Panc1 (cell line): Measurements from ENCODE around the gene TBX1. TPM values are rescaled to one million over a fixed set of nuclear protein-coding genes. Genes with fewer than 3 reads are reported as not detected.

Source experiments
- ATAC-seq: fragments of 200-7000 bp; cut with Tn5 transposase; 2 replicates; pipeline ENCODE4 v1.9.1; 2020; ENCODE audit warnings: mild to moderate bottlenecking, moderate library complexity
- BruUV-seq: library from RNA; stranded (reverse); fragments of 400-500 nt; replicated peaks from 2 replicates; lab custom pipeline; 2021; lab: Mats Ljungman, UMichigan
- CTCF ChIA-PET: fragments of 300-600 bp; sonication (Branson Sonifier 250); formaldehyde crosslinking; loops from one replicate; lab custom pipeline; 2022; ENCODE audit warnings: antibody characterized with exemption; lab: Charles Lee
- POLR2A ChIA-PET: fragments of 300-600 bp; sonication (Branson Sonifier 250); formaldehyde crosslinking; loops from one replicate; lab custom pipeline; 2022; ENCODE audit warnings: antibody characterized with exemption; lab: Charles Lee
- DNase-seq: peaks from one replicate; pipeline ENCODE4 v3.0.0-alpha.2; 2010; ENCODE audit warnings: low read depth, low spot score
- H3K27ac ChIP-seq: 2 replicates; pipeline ENCODE4 v1.5.1; 2011; ENCODE audit warnings: mild to moderate bottlenecking, low read length, inconsistent platforms
- H3K27me3 ChIP-seq: fragments of 200-500 bp; sonication (Bioruptor generic); 2 replicates; pipeline ENCODE4 v1.6.0; 2014; ENCODE audit warnings: low read length, inconsistent platforms; ENCODE audit not compliant: control insufficient read depth, insufficient read depth
- H3K36me3 ChIP-seq: fragments of 200-500 bp; sonication (Bioruptor generic); 2 replicates; pipeline ENCODE4 v1.5.1; 2014; ENCODE audit warnings: inconsistent platforms, mild to moderate bottlenecking, low read length, moderate library complexity; ENCODE audit not compliant: control insufficient read depth, insufficient read depth
- H3K4me1 ChIP-seq: 2 replicates; pipeline ENCODE4 v1.5.1; 2011; ENCODE audit warnings: inconsistent platforms, mild to moderate bottlenecking, low read length, moderate library complexity; ENCODE audit not compliant: control insufficient read depth, insufficient read depth
- H3K4me3 ChIP-seq, 2 experiments: 2 replicates each; pipeline ENCODE4 v1.5.1; 2011 to 2012; ENCODE audit warnings: low read depth in 2 of 2, low read length in 2 of 2, mild to moderate bottlenecking in 2 of 2, inconsistent platforms in 1 of 2, moderate library complexity in 1 of 2
- H3K9me3 ChIP-seq: fragments of 200-500 bp; sonication (Bioruptor generic); 2 replicates; pipeline ENCODE4 v1.5.1; 2014; ENCODE audit warnings: low read depth, mild to moderate bottlenecking, inconsistent platforms, low read length, moderate library complexity; ENCODE audit not compliant: control insufficient read depth, insufficient read depth
- POLR2AphosphoS5 ChIP-seq: IDR thresholded peaks from 2 replicates; pipeline ENCODE4 v1.6.1; 2012; ENCODE audit warnings: mild to moderate bottlenecking, low read depth, low read length, moderate library complexity
- SIN3A ChIP-seq: IDR thresholded peaks from 2 replicates; pipeline ENCODE4 v1.6.1; 2012; ENCODE audit warnings: low read depth, mild to moderate bottlenecking, low read length, moderate library complexity, borderline replicate concordance; ENCODE audit not compliant: insufficient read depth
- TCF7L2 ChIP-seq: IDR thresholded peaks from 2 replicates; pipeline ENCODE4 v1.6.1; 2011; ENCODE audit warnings: mild to moderate bottlenecking, low read depth, low read length, inconsistent platforms
- in situ Hi-C: cut with HindIII; loops from 2 replicates; pipeline ENCODE4 v1.10.0; 2016; ENCODE audit warnings: low sequenced_read_pairs, low pct_unique_long_range_greater_than_20kb
- intact Hi-C: fragments of 100-400 bp; cut with micrococcal nuclease; formaldehyde crosslinking; loops from one replicate; pipeline ENCODE4 v1.10.0; 2022; ENCODE audit not compliant: unreplicated experiment
- total RNA-seq: library from RNA; stranded (reverse); gene quantifications from one replicate; pipeline ENCODE4 v1.2.1, GENCODE V29; 2021; ENCODE audit not compliant: unreplicated experiment
- TF ChIP-seq, protein P1 (sequence below): fragments of 450-650 bp; IDR thresholded peaks from 2 replicates; pipeline ENCODE4 v1.5.1; 2017; ENCODE audit warnings: mild to moderate bottlenecking
- TF ChIP-seq, protein P2 (sequence below), 2 experiments: IDR thresholded peaks; 2 replicates each; pipeline ENCODE4 v1.6.1; 2011 to 2012; ENCODE audit warnings: low read depth in 2 of 2, control low read depth in 1 of 2, low read length in 1 of 2, mild to moderate bottlenecking in 1 of 2, moderate library complexity in 1 of 2; ENCODE audit not compliant: insufficient read depth in 1 of 2

TBX1 gene
- total RNA-seq, 1 experiment from 2014 or later, result 91.7 TPM

DNA sequence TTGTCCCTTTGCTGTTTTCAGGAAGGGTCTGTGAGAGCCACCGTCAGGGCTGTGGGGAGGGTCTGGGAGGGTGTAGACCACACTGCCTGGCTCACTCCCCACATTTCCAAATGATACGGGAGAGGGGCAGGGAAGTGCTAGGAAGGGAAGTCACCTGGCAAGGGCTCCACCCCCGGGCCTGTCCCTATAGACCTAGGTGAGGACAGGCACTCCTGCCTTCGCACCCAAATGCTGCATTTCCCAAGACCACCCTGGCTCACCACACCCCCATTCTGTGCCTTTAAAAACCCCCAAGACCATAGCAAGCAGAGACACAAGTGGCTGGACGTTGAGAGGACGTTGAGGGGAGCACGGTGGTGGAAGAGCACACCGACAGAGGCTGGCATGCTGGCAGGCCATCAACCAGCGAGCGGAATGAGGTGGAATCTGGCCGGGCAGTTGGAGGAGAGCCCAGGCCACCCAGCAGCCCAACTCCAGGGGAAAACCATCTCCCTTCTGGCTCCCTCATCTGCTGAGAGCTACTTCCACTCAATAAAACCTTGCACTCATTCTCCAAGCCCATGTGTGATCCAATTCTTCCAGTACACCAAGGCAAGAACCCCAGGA, 48.4 kb downstream of the TBX1 start:
- Histone ChIP-seq H3K4me1 (peaks cover 10% of the 10 kb centered on the region), H3K36me3 (no peaks in the 10 kb centered on the region), H3K9me3 (no peaks in the 10 kb centered on the region), H3K4me3 (no peak overlapping the region), H3K27ac (no peak overlapping the region), H3K27me3 (no peaks in the 10 kb centered on the region)
- CTCF ChIA-PET, result no interaction called here
- DNase-seq (no peak), ATAC-seq (no peak)
- in situ Hi-C loops (no loop called here), intact Hi-C loops (no loop called here)
- POLR2A ChIA-PET, result no interaction called here
- no TSS peak for BruUV-seq
- TF ChIP-seq, protein P1, sequence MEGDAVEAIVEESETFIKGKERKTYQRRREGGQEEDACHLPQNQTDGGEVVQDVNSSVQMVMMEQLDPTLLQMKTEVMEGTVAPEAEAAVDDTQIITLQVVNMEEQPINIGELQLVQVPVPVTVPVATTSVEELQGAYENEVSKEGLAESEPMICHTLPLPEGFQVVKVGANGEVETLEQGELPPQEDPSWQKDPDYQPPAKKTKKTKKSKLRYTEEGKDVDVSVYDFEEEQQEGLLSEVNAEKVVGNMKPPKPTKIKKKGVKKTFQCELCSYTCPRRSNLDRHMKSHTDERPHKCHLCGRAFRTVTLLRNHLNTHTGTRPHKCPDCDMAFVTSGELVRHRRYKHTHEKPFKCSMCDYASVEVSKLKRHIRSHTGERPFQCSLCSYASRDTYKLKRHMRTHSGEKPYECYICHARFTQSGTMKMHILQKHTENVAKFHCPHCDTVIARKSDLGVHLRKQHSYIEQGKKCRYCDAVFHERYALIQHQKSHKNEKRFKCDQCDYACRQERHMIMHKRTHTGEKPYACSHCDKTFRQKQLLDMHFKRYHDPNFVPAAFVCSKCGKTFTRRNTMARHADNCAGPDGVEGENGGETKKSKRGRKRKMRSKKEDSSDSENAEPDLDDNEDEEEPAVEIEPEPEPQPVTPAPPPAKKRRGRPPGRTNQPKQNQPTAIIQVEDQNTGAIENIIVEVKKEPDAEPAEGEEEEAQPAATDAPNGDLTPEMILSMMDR, result no peak
- TF ChIP-seq TCF7L2 (no peak), POLR2AphosphoS5 (no peak)

DNA sequence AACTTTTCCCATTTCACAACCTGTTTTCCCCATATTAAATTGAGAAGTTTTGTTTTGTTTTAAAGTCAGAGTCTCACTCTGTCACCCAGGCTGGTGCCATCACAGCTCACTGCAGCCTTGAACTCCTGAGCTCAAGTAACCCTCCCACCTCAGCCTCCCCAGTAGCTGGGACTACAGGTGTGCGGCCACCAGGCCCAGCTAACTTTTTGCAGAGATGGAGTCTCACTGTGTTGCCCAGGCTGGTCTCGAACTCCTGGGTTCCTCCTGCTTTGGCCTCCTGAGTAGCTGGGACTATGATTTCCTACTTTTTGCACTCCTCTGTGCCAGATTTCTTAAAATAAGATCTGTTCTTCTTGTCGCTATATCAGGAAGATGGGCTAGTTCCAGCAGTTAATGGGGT, 49.2 kb downstream of the TBX1 start:
- no peaks in the 10 kb centered on the region for H3K9me3 ChIP-seq
- ChIA-PET POLR2A (no interaction called here), CTCF (no interaction called here)
- ATAC-seq, result no peak
- TF ChIP-seq, protein P1, result no peak
- TF ChIP-seq TCF7L2 (no peak), POLR2AphosphoS5 (no peak), SIN3A (no peak)
- TF ChIP-seq, protein P2, sequence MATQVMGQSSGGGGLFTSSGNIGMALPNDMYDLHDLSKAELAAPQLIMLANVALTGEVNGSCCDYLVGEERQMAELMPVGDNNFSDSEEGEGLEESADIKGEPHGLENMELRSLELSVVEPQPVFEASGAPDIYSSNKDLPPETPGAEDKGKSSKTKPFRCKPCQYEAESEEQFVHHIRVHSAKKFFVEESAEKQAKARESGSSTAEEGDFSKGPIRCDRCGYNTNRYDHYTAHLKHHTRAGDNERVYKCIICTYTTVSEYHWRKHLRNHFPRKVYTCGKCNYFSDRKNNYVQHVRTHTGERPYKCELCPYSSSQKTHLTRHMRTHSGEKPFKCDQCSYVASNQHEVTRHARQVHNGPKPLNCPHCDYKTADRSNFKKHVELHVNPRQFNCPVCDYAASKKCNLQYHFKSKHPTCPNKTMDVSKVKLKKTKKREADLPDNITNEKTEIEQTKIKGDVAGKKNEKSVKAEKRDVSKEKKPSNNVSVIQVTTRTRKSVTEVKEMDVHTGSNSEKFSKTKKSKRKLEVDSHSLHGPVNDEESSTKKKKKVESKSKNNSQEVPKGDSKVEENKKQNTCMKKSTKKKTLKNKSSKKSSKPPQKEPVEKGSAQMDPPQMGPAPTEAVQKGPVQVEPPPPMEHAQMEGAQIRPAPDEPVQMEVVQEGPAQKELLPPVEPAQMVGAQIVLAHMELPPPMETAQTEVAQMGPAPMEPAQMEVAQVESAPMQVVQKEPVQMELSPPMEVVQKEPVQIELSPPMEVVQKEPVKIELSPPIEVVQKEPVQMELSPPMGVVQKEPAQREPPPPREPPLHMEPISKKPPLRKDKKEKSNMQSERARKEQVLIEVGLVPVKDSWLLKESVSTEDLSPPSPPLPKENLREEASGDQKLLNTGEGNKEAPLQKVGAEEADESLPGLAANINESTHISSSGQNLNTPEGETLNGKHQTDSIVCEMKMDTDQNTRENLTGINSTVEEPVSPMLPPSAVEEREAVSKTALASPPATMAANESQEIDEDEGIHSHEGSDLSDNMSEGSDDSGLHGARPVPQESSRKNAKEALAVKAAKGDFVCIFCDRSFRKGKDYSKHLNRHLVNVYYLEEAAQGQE (IDR thresholded peaks at IDR 0.05; ENCODE audit: insufficient read depth in 1 of 2, low read depth in 2 of 2, low read length in 1 of 2), result no peak
- H3K4me3 ChIP-seq, result no peak overlapping the region
- no peak for DNase-seq
- BruUV-seq, result no TSS peak
- H3K27ac ChIP-seq, result no peak overlapping the region
- intact Hi-C loops, result no loop called here
- no peaks in the 10 kb centered on the region for H3K27me3 ChIP-seq
- in situ Hi-C loops, result no loop called here
- H3K36me3 ChIP-seq, result no peaks in the 10 kb centered on the region
- H3K4me1 ChIP-seq, result peaks cover 10% of the 10 kb centered on the region
